Astrocyte (in vitro differentiated cells and primary cell): ENCODE results near the gene RPL12. TPM values are rescaled to one million over a fixed set of nuclear protein-coding genes. Genes with fewer than 3 reads are reported as not detected.

Experiments used
- DNase-seq: peaks from one replicate; pipeline ENCODE4 v3.0.0-alpha.2; 2010; ENCODE audit warnings: low read depth
- FAIRE-seq: peaks from 2 replicates; lab custom pipeline; 2011; peaks lifted over from hg19 to GRCh38; lab: Jason Lieb, UNC
- H2AFZ ChIP-seq: 2 replicates; pipeline ENCODE4 v1.6.0; 2012; ENCODE audit warnings: low read depth, low read length, inconsistent platforms
- H3K27ac ChIP-seq: 2 replicates; pipeline ENCODE4 v1.5.1; 2011; ENCODE audit warnings: low read depth, low read length, inconsistent platforms
- H3K27me3 ChIP-seq: 2 replicates; pipeline ENCODE4 v1.6.0; 2011; ENCODE audit warnings: low read length, inconsistent platforms; ENCODE audit not compliant: insufficient read depth
- H3K36me3 ChIP-seq: 2 replicates; pipeline ENCODE4 v1.5.1; 2011; ENCODE audit warnings: low read length, inconsistent platforms; ENCODE audit not compliant: insufficient read depth
- H3K4me1 ChIP-seq: 2 replicates; pipeline ENCODE4 v1.5.1; 2011; ENCODE audit warnings: low read length, inconsistent platforms; ENCODE audit not compliant: insufficient read depth
- H3K4me2 ChIP-seq: 2 replicates; pipeline ENCODE4 v1.6.0; 2012; ENCODE audit warnings: low read length, inconsistent platforms
- H3K4me3 ChIP-seq: 2 replicates; pipeline ENCODE4 v1.5.1; 2011; ENCODE audit warnings: low read depth, mild to moderate bottlenecking, low read length, inconsistent platforms; ENCODE audit not compliant: insufficient read depth
- H3K79me2 ChIP-seq: 2 replicates; pipeline ENCODE4 v1.6.0; 2012; ENCODE audit warnings: mild to moderate bottlenecking, low read length, inconsistent platforms; ENCODE audit not compliant: insufficient read depth
- H3K9ac ChIP-seq: 2 replicates; pipeline ENCODE4 v1.6.0; 2012; ENCODE audit warnings: mild to moderate bottlenecking, low read length, inconsistent platforms
- H3K9me3 ChIP-seq: 2 replicates; pipeline ENCODE4 v1.5.1; 2012; ENCODE audit warnings: low read depth, mild to moderate bottlenecking, low read length, inconsistent platforms; ENCODE audit not compliant: insufficient read depth
- H4K20me1 ChIP-seq: 2 replicates; pipeline ENCODE4 v1.6.0; 2012; ENCODE audit warnings: low read length, inconsistent platforms; ENCODE audit not compliant: insufficient read depth
- H3K27ac Mint-ChIP-seq: one replicate; pipeline ENCODE4 v1.8.0; 2021; ENCODE audit warnings: mild to moderate bottlenecking, mixed read lengths; ENCODE audit not compliant: unreplicated experiment
- H3K27me3 Mint-ChIP-seq: one replicate; pipeline ENCODE4 v1.8.0; 2021; ENCODE audit warnings: low read depth, mixed read lengths; ENCODE audit not compliant: unreplicated experiment
- H3K36me3 Mint-ChIP-seq: one replicate; pipeline ENCODE4 v1.8.0; 2021; ENCODE audit warnings: low read depth, mixed read lengths; ENCODE audit not compliant: unreplicated experiment
- H3K4me1 Mint-ChIP-seq: one replicate; pipeline ENCODE4 v1.8.0; 2021; ENCODE audit warnings: low read depth, mixed read lengths; ENCODE audit not compliant: unreplicated experiment
- H3K4me3 Mint-ChIP-seq: one replicate; pipeline ENCODE4 v1.8.0; 2021; ENCODE audit warnings: mild to moderate bottlenecking, moderate library complexity, mixed read lengths; ENCODE audit not compliant: unreplicated experiment
- H3K9me3 Mint-ChIP-seq: one replicate; pipeline ENCODE4 v1.8.0; 2021; ENCODE audit warnings: mild to moderate bottlenecking, mixed read lengths; ENCODE audit not compliant: unreplicated experiment
- CTCF ChIP-seq: IDR thresholded peaks from 2 replicates; pipeline ENCODE4 v1.5.1; 2011; ENCODE audit warnings: low read depth, mild to moderate bottlenecking, inconsistent platforms, low read length, moderate library complexity; ENCODE audit not compliant: insufficient read depth
- EZH2 ChIP-seq: IDR thresholded peaks from 2 replicates; pipeline ENCODE4 v1.6.1; 2012; ENCODE audit warnings: mild to moderate bottlenecking, low read length, inconsistent platforms; ENCODE audit not compliant: insufficient read depth
- total RNA-seq: library from RNA; stranded (reverse); gene quantifications from 2 replicates; pipeline ENCODE4 v1.2.1, GENCODE V29; 2021

Gene RPL12
- total RNA-seq, 1 donor from 2014 or later: 1,189 TPM

DNA sequence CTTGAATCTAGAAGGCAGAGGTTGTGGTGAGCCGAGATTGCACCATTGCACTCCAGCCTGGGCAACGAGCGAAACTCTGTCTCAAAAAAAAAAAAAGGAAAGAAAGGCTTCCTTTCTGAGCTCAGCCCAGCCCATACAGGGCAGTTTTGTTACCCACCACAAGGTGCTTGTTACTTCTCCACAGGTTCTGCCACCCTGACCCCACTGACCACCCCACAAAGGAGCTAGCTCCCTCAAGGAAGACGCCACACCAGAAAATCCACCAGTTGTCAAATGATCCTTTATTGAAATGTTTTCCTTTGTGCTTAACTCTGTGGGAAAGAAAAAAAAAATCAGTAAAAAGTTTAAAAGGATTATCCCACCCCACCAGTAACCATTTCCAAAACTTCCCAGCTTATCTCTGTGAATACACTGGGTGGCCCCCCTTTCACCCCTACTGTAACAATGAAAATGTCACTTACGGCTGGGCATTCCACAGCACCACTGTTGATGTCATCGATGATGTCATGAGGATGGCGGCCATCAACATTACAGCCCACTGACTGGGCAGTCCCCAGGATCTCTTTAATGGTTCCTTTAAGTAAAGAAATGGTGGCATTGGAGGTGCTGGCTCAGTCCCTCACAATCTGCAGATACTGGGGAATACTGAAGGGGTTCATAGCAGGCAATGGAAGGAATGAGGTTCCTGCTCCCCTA is 3.6 kb downstream of the RPL12 start:
- no peak for TF ChIP-seq EZH2
- no peak for TF ChIP-seq CTCF
- H3K36me3 ChIP-seq: peaks cover 59% of the 10 kb centered on the region
- Mint-ChIP-seq H3K27me3 (no peaks in the 10 kb centered on the region), H3K27ac (peak overlapping the region; percentile 98), H3K9me3 (peaks cover 20% of the 10 kb centered on the region), H3K4me3 (peak overlapping the region; percentile 99), H3K36me3 (peaks cover 70% of the 10 kb centered on the region), H3K4me1 (peaks cover 26% of the 10 kb centered on the region)
- peak overlapping the region; percentile 78 for H3K4me3 ChIP-seq
- H3K4me2 ChIP-seq: peak overlapping the region; percentile 92
- no peak overlapping the region for H2AFZ ChIP-seq
- H3K27ac ChIP-seq: peak overlapping the region; percentile 47
- peaks cover 25% of the 10 kb centered on the region for H3K4me1 ChIP-seq
- H4K20me1 ChIP-seq: peaks cover 72% of the 10 kb centered on the region
- peaks cover 39% of the 10 kb centered on the region for H3K79me2 ChIP-seq
- peaks cover 26% of the 10 kb centered on the region for H3K9me3 ChIP-seq
- FAIRE-seq: no peak
- peak; percentile 19 for DNase-seq
- no peaks in the 10 kb centered on the region for H3K27me3 ChIP-seq
- no peak overlapping the region for H3K9ac ChIP-seq

GRCh38 chr9:127446713-127447415 is 4.3 kb downstream of the RPL12 start:
- peaks cover 61% of the 10 kb centered on the region for H3K36me3 ChIP-seq
- peaks cover 71% of the 10 kb centered on the region for H3K36me3 Mint-ChIP-seq
- no peak overlapping the region for H2AFZ ChIP-seq
- peaks cover 26% of the 10 kb centered on the region for H3K4me1 Mint-ChIP-seq
- H4K20me1 ChIP-seq: peaks cover 72% of the 10 kb centered on the region
- DNase-seq: no peak
- no peak overlapping the region for H3K9ac ChIP-seq
- peaks cover 19% of the 10 kb centered on the region for H3K4me1 ChIP-seq
- peaks cover 26% of the 10 kb centered on the region for H3K9me3 ChIP-seq
- no peaks in the 10 kb centered on the region for H3K27me3 ChIP-seq
- H3K4me3 Mint-ChIP-seq: no peak overlapping the region
- H3K79me2 ChIP-seq: peaks cover 37% of the 10 kb centered on the region
- no peak for FAIRE-seq
- H3K27ac Mint-ChIP-seq: peak overlapping the region; percentile 98
- peaks cover 20% of the 10 kb centered on the region for H3K9me3 Mint-ChIP-seq
- no peak overlapping the region for H3K4me3 ChIP-seq
- no peak overlapping the region for H3K27ac ChIP-seq
- no peaks in the 10 kb centered on the region for H3K27me3 Mint-ChIP-seq
- H3K4me2 ChIP-seq: no peak overlapping the region
- TF ChIP-seq CTCF: no peak
- TF ChIP-seq EZH2: no peak
